ENCODE measurements around the gene SRSF4.

The SRSF4 gene

DNA sequence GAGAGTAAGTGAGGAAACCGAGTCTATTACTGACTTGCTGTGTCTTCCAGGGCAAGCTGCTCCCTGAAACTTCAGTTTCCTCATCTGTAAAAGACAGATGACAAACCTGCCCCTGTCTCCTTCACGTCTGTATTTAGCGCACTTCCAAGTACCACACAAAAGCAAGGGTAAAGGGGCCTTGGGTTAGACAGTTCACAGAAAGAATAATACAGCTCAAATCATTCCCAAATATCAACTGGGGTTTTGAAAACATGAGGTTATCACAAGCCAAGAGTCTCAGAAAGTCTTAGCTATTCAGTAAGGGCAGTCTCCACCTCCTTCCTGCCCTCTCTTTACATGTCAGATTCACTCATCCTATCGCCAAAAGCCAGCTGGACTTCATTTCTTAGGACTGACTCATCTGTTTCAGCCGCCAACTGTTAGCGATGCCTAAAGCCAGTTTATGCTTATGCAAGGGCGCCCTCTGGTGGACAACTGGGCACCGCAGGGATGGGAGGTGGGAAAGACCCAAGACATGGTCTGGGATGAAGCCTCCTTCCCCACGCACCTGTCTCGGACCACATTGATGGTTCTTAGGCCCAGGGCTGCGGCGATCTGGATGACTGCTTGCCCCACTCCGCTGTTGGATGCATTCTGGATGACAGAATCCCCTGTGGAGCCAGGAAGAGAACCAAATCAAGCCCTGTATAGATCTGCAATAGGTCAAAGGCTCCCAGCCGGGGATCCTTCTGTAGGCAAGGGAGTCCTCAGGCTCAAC is 21.1 kb upstream of the SRSF4 start:
- in situ Hi-C loops (cut with MboI; ENCODE audit: low pct_unique_long_range_greater_than_20kb, low sequenced_read_pairs), result no loop called here
- DNase-seq, result peak; percentile 83

DNA sequence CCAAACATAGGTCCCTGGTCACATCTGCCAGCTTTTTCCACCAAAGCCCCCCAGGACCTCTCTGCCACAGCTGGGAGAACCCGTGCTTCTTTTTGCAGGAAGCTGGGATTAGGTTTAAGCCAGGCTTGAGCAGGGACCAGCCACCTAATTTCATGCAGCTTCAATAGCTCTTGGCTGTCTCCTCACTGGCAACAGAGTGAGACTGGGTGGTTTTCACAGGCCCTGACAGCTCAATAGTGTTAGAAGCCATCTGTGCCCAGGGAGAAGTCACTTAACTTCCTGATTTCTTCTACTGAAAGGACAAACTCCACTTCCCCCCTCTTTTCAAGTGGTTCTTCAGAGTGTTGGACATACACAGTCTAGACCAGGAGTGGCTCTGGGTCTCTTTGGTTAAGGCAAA is 20.4 kb upstream of the SRSF4 start:
- peak; percentile 66 for DNase-seq
- in situ Hi-C loops (cut with MboI; ENCODE audit: low pct_unique_long_range_greater_than_20kb, low sequenced_read_pairs), result no loop called here

DNA sequence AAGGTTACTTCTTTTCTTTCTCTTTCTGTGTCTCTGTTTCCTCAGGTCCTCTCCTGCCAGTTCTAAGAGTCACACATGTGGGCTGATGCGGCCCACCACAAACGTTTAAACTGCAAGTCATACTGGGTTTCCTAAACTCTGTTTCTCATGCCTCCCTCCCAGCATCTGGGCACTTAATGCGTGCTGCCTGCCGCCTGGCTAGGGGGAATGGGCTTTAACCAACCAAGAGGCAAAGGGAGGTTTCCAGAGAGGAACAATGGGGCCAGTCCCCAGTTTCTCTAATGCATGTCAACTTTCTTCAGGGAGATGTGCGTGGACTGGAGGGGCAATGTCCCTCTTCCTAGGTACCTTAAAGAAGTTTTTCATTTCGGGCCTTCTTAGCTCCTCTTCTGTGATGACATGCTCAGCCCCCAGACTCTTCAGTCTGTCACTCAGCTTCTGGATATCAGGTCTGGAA is 19.9 kb upstream of the SRSF4 start:
- DNase-seq, result peak; percentile 8
- in situ Hi-C loops (cut with MboI; ENCODE audit: low pct_unique_long_range_greater_than_20kb, low sequenced_read_pairs), result no loop called here

DNA sequence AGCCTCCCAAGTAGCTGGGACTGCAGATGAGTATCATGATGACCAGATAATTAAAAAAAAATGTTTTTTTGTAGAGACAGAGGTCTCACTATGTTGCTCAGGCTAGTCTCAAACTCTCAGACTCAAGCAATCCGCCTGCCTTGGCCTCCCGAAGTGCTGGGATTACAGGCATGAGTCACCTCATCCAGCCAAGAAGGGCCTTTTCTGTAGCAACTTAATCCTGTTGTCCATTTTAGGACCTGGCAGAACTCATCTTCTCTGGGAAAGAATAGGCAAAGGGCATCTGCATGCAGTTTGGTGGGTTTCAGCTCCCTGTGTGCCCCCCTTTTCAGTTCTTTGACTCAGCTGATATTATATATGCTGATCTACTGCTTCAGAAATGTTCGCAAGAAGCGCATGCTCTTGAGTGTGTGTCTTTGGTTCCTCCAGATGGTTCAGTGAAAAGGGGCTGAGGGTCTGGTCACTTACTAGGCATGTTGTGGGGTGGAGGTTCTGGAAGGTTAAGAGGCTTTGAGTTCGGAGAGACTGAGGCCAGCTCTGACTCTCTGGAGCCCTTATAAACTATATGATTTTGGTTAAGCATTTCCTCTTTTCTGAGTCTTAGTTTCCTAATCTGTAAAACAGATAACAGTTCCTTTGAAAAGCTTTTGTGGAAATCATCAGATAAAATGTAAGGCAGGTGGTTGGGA is 19.4 kb upstream of the SRSF4 start:
- in situ Hi-C loops (cut with MboI; ENCODE audit: low pct_unique_long_range_greater_than_20kb, low sequenced_read_pairs), result no loop called here
- no peak for DNase-seq

DNA sequence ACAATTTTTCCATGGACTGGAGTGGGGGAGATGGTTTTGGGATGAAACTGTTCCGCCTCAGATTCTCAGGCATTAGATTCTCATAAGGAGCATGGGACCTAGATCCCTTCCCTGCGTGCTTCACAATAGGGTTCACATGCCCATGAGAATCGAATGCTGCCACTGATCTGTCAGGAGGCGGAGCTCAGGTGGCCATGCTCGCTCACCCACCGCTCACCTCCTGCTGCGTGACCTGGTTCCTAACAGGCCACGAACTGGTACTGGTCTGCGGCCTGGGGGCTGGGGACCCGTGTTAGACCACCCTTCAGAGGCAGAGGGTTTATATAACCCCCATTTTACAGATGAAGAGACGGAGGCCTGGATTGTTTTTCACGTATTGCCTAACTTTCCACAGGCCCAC is 16.3 kb upstream of the SRSF4 start:
- in situ Hi-C loops (cut with MboI; ENCODE audit: low pct_unique_long_range_greater_than_20kb, low sequenced_read_pairs), result loop anchor here (25.0 kb wide), 1 partner anchor 311 kb away; no protein-coding TSS in a partner anchor

DNA sequence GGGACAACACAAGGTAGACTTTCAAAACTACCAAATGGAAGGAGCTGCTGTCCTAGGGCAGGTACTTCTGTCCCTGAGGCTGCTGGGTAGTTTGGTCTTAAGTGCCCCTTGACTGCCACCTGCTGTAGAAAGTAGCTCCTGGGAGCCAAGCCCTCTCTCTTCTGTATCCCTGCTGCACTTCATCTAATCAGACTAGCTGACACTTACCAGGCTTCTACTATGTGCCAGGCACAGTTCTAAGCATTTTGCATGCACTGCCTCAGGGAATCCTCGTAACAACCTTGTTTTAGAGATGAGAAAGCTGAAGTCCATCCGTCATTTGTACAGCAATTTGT is 15.9 kb upstream of the SRSF4 start:
- peak; percentile 54 for DNase-seq
- in situ Hi-C loops (cut with MboI; ENCODE audit: low pct_unique_long_range_greater_than_20kb, low sequenced_read_pairs), result loop anchor here (25.0 kb wide), 1 partner anchor 310 kb away; no protein-coding TSS in a partner anchor

More for the DNA sequence above, 16.3 kb upstream of the SRSF4 start:
- DNase-seq, result no peak

DNA sequence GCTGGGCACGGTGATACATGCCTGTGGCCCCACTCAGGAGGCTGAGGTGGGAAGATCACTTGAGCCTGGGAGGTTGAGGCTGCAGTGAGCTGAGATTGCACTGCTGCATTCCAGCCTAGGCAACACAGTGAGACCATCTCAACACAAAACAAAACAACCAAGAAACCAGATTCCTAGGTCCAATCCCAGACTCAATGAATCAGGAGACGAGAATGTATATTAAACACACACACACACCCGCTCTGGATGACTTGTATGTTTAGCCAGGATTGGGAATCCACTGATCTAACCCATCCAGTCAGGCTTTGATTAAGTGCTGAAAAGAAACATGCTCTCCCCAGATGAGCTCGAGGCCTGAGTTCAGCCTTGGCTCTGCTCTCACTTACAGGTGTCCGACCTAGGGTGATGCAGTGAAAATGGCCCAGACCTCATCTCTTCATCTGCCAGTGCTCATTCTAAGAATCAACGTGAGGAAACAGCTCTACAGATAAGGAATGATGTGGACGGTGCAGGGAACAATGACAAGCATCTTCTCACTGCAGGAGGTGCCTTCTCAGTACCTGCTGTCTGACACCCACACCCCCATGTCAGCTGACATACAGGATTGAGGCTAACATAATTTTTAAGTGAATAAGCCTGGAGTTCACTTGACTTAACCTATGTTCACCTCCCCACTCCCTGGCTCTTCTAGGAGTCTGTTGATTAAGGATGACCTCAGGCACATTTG is 15.3 kb upstream of the SRSF4 start:
- in situ Hi-C loops (cut with MboI; ENCODE audit: low pct_unique_long_range_greater_than_20kb, low sequenced_read_pairs), result loop anchor here (25.0 kb wide), 1 partner anchor 310 kb away; no protein-coding TSS in a partner anchor
- no peak for DNase-seq

DNA sequence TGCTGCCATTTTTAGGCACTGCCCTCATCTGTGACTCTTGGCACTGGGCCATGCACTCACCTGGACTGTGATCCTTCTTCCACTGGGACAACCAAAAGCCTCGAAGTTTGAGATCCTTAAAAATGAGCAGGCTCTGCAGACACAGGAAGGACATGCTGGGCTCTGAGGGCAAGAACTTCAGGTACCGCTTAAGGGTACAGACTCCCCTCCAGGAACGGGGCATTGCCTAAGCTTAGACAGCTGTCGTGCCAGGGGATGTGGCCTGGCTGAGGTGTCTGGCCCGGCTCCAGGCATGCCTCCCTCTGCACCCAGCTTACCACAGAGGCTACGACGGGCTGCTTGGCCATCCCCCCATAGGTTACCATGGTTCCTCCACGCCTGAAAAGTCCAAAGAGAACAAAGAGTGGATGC is 14.2 kb upstream of the SRSF4 start:
- in situ Hi-C loops (cut with MboI; ENCODE audit: low pct_unique_long_range_greater_than_20kb, low sequenced_read_pairs), result loop anchor here (25.0 kb wide), 1 partner anchor 309 kb away; no protein-coding TSS in a partner anchor

DNA sequence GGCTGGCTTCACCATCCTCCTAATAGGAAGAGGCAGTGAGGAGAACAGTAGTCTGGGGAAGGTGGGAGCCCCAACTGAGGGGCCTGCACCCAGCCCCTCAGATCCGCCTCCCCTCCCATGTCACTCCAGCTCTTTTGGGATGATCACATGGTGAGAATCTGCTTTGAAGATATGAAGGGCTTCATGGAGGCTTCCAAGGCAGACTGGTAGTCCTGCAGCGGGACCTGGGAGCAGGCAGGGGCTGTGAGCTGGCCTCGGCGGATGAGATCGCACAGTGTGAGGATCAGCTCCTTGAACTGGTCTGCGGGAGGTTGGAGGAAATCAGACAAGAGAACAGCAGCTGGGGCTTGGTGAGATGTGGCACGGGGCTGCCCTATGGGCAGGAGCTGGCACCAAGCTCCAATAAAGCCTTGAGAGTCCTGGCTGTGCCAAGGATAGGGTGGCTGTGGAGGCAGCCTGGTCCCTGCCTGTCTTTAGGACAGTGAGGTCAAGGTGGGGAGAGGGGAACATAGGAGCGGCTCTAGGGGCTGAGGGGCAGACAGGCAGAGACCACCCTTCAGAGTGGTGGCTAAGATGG is 12.3 kb upstream of the SRSF4 start:
- DNase-seq, result no peak
- in situ Hi-C loops (cut with MboI; ENCODE audit: low pct_unique_long_range_greater_than_20kb, low sequenced_read_pairs), result loop anchor here (25.0 kb wide), 1 partner anchor 307 kb away; no protein-coding TSS in a partner anchor

More for the DNA sequence above, 14.2 kb upstream of the SRSF4 start:
- DNase-seq, result no peak

DNA sequence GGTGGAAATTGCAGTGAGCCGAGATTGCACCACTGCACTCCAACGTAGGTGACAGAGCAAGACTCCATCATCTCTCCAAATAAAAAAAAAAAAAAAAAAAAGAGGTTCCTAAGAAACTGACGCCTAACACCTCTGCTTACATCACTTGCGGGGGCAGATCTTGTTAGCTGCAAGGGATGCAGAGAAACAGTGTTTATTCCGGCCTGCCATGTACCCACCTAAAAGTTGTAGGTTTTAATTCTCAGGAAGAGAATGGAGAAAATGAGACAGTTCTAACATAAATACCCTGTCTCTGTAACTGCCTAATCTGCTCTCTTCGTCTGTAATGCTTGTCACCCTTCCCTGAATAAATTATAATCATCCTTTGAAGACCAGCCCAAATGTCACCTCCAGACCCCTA is 9.0 kb upstream of the SRSF4 start:
- in situ Hi-C loops (cut with MboI; ENCODE audit: low pct_unique_long_range_greater_than_20kb, low sequenced_read_pairs), result loop anchor here (25.0 kb wide), 1 partner anchor 303 kb away; no protein-coding TSS in a partner anchor
- DNase-seq, result no peak

DNA sequence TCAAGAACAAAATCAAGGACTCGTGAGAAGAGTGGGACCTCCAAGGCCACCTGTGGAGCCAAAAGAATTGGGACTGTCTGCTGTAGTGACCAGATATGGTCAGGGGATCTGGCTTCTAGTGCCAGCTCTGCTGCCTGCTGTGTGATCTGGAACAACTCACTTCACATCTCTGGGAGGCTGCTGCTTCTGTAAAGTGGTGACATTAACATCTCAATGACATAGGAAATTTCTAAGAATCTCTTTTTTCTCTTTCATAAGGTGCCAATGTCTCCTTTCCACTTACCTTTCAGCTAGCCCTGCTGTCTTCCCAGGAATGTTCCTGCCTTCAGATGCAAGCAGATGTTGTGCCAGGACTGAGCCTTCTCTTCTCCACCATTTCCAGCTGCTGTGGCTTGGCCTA is 5.0 kb upstream of the SRSF4 start:
- in situ Hi-C loops (cut with MboI; ENCODE audit: low pct_unique_long_range_greater_than_20kb, low sequenced_read_pairs), result loop anchor here (25.0 kb wide), 1 partner anchor 299 kb away; no protein-coding TSS in a partner anchor
- DNase-seq, result no peak

DNA sequence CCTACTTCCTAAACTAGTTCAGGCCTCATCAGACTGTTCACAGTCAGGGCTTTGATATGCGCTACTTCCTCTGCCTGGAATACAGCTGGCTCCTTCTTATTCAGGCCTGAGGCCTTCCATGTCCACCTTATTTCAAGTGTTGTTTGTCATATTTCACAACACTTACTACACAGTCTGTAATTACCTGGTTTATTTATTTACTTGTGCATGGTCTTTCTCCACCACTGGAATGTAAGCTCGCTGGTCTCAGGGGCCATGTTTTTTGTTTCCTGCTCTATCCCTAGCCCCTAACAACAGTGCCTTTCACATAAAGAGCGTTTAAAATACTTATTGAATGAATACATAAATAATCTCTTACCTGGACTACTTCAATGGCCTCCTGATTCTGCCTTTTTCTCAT is 4.6 kb upstream of the SRSF4 start:
- no peak for DNase-seq
- in situ Hi-C loops (cut with MboI; ENCODE audit: low pct_unique_long_range_greater_than_20kb, low sequenced_read_pairs), result loop anchor here (25.0 kb wide), 1 partner anchor 299 kb away; no protein-coding TSS in a partner anchor

DNA sequence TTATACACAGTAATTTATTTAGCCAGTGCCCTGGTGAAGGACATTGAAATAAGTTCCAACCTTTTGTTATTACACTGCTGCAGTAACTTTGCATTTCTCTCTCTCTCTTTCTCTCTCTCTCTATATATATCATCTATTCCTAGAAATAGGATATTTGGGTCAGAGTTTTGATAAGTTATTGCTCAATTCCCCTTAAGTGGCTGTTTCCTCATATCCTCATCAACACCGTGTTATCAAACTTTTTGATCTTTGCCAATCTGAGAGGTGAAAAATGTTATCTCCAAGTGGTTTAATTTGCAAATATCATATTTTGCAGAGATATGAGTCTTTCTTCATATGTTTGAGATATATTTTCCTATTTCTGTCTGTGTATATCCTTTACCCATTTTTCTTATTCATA is 1.6 kb upstream of the SRSF4 start:
- in situ Hi-C loops (cut with MboI; ENCODE audit: low pct_unique_long_range_greater_than_20kb, low sequenced_read_pairs), result loop anchor here (25.0 kb wide), 1 partner anchor 296 kb away; no protein-coding TSS in a partner anchor
- no peak for DNase-seq

DNA sequence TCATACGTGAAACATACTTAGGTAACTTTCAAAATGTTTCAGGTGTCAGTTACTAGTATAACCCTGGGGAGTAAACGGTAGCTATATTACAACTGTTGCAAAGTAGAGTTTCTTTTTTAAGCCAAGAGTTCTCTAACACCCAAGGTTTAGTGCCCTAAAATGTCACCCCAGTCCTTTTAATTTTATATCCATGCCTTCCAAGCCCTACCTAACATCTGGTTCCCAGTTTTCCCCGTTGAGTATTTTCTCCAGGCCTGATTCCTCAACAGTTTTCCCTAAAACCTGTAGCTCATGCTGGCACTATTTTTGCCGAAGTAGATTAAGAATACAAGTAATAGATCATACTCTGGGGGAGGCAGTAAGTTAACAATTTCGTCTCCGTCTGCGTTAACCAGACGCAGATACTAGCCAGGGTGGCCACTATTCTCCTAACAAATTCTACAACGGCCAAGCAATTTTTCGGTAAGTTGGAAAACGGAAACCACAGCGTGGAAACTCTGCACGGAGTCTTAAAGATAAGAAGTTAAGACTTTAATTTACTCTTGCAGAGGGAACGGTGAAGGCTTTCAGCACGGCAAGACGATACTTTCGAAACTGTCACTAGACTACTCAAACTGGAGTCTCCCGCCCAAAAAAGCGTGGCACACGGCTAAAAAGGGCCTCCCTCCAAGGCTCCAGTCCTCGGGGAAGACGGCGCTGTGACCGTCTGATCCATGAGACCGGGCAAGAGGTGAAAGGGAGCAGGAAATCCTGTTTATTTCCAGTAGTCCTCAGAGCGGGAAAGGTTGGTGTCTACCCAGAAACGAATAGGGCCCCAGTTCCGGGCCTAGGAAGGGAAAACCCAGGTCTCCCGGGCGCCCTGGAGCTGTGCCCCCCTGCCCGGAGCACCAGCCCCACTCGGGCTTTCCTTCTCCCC is 945 bp downstream of the SRSF4 start:
- no peak for DNase-seq
- in situ Hi-C loops (cut with MboI; ENCODE audit: low pct_unique_long_range_greater_than_20kb, low sequenced_read_pairs), result loop anchor here (25.0 kb wide), 1 partner anchor 293 kb away; no protein-coding TSS in a partner anchor

DNA sequence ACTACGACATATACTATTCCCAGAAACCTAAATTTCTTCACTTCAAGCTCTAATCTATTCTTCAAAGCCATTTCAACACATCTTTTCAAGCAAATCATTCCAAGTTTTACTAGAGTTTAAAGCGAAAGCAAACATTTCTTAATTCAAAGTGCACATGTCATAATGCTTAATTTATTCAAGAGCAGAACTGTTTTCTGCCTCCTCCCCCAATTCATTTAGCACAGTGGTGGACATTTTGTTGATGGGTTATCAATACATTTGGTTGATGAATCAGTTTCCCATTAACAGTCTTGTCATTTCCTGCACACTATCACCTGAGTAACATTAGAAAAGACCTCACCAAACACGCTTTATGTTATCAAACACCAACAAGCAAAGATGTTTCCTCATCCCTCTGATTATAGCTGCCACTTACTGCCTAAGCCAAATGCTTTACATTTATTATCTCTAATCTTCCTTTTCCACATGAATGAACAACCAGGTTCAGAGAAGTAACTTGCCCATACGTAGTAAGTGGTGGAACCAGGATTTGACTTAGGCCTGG is 2.0 kb downstream of the SRSF4 start:
- DNase-seq, result peak; percentile 41
- in situ Hi-C loops (cut with MboI; ENCODE audit: low pct_unique_long_range_greater_than_20kb, low sequenced_read_pairs), result loop anchor here (25.0 kb wide), 1 partner anchor 292 kb away; no protein-coding TSS in a partner anchor

DNA sequence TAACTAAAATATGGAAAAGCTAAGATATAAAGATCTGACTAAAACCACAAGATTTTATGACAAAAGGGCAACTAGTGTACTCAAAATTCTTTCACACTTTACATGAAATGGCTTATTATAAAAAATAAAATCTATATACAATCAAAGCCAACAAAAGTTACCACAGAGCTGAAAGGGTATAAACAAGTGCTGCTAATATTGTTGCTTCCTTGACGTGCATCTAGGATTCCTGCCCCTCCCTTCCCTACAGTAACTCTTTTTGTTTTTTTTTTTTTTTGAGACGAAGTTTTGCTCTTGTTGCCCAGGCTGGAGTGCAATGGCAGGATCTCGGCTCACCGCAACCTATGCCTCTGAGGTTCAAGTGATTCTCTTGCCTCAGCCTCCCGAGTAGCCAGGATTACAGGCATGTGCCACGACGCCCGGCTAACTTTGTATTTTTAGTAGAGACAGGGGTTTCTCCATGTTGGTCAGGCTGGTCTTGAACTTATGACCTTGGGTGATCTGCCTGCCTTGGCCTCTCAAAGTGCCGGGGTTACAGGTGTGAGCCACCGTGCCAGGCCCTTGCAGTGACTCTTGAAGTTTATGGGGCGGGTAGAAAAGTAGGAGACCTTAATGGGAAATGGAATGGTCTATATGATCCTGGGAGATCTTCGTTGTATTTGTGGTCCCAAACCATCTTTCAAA is 4.5 kb downstream of the SRSF4 start:
- DNase-seq, result no peak
- in situ Hi-C loops (cut with MboI; ENCODE audit: low pct_unique_long_range_greater_than_20kb, low sequenced_read_pairs), result loop anchor here (25.0 kb wide), 1 partner anchor 290 kb away; no protein-coding TSS in a partner anchor

DNA sequence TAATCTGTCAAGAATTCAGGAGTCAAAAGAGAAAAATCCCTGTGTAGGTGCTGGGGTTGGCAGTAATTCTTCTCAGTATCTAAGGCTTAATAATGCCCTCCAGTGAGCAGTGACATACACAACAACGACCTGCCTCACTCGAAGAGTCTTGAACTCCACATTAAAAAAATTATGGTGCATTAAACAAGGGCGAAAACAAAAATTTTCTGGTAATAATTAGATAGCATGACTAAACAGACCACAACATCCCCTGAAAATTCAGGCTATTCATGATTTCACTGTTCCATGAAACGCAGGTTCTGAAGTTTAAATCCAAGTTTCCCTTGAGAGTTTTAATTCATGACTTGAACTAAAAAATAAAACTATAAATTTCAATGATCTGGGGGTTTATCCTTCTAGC is 5.1 kb downstream of the SRSF4 start:
- in situ Hi-C loops (cut with MboI; ENCODE audit: low pct_unique_long_range_greater_than_20kb, low sequenced_read_pairs), result loop anchor here (25.0 kb wide), 1 partner anchor 289 kb away; no protein-coding TSS in a partner anchor

More for the DNA sequence above, 5.1 kb downstream of the SRSF4 start:
- no peak for DNase-seq
